Head of caudate nucleus (tissue), 42 donors: Measurements from ENCODE around the gene POU4F2.

Experiments used
- DNase-seq, 42 donors: peaks; one replicate each; pipeline versions ENCODE4 v3.0.0 to v3.0.0-alpha.2; 2020 to 2021; ENCODE audit warnings: mixed read lengths in 7 of 42
- intact Hi-C: fragments of 100-400 bp; cut with DNase I; formaldehyde crosslinking; loops from one replicate; pipeline ENCODE4 v1.15.0; 2022

POU4F2 gene, protein sequence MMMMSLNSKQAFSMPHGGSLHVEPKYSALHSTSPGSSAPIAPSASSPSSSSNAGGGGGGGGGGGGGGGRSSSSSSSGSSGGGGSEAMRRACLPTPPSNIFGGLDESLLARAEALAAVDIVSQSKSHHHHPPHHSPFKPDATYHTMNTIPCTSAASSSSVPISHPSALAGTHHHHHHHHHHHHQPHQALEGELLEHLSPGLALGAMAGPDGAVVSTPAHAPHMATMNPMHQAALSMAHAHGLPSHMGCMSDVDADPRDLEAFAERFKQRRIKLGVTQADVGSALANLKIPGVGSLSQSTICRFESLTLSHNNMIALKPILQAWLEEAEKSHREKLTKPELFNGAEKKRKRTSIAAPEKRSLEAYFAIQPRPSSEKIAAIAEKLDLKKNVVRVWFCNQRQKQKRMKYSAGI

DNA sequence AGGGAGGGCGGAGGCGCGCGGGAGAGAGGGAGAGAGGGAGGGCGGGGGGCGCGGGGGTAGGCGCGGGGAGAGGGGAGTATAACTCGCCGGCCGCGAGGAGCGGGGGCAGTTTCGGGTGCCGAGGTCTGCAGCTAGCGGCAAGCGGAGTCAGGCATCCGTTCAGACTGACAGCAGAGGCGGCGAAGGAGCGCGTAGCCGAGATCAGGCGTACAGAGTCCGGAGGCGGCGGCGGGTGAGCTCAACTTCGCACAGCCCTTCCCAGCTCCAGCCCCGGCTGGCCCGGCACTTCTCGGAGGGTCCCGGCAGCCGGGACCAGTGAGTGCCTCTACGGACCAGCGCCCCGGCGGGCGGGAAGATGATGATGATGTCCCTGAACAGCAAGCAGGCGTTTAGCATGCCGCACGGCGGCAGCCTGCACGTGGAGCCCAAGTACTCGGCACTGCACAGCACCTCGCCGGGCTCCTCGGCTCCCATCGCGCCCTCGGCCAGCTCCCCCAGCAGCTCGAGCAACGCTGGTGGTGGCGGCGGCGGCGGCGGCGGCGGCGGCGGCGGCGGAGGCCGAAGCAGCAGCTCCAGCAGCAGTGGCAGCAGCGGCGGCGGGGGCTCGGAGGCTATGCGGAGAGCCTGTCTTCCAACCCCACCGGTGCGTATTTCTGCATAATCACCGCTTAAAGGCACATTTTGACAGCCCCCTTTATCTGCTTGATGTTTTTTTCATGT lies at the start of gene POU4F2:
Gene POU4F2 (plus strand): TSS at position 108 of the 720 bp plus-strand sequence. CDS start 248 bp downstream, at position 356.
- peak in 36 of 42 donors; percentile 12 to 75 (median 44) for DNase-seq
- intact Hi-C loops, result no loop called here

DNA sequence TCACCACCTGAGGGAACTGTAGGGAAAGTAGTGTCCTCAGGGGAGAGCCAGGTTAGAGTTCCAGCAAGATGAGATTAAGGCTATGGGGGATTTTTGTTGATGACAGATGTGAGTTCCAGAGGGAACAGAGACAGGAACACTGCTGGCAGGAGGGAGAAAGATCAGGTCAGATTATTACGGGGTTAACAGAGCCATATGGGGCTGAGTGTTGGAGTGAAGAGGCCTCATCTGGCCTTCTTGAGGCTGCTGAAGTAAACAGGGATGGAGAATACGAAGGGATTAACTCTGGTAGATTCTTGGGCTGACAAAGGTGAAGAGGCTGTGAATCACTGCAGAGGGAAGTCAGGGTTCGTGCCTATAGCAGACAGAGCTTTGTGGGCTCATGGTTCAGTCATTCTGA lies 47.9 kb upstream of the POU4F2 start:
- intact Hi-C loops, result no loop called here
- DNase-seq, result no peak

DNA sequence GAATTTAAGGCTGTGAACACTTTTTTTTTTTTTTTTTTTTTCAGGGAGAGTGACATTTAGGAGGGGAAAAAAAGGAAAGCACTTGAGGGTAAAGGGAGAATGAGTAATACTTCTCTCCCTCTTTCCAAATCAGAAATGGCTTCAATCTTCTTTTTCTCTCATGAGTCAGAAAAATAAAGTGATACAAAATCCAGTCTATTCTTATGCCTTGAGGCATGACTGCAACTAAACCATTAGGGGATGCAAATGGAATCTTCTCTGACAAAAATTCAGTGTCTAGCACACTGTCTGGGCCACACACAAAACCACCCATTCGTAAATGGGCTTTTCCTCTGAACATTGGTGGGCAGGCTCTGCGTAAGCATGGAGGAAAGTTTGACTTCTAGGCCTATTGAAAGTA lies 46.7 kb upstream of the POU4F2 start:
- intact Hi-C loops, result no loop called here
- no peak for DNase-seq

DNA sequence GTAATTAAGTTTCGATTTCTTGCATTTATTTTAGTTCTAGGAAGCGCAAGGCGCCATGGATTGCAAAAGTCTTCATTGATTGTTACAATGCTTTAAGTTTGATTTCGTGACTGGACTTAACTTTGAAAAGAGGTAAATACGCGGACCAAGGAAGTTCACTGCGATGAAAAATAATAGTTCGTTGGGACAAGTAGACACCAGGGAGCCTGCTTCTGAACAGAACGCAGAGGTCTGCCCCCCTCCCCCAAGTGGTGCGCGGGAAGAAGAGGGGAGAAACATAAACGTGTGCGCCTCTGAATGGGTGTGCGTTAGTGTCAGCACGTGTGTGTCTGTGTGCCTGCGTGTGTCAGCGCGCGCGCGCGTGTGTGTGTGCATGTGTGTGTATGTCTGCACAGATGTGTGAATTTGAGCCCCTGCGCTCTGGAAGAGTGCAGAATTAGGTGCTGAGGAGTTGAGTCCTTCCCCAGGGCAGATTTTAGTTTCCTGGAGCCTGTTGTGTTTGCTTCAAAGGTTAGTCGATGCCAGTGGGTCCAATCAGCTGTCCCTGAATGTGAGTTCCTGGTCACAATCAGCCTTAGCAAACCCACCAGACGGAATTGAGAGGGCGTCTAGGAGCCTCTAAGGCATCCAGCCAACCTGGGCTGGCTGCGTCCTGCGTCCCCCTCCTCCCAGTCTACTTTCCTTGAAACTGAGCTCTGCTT lies 5.8 kb upstream of the POU4F2 start:
- no peak for DNase-seq
- intact Hi-C loops, result no loop called here

DNA sequence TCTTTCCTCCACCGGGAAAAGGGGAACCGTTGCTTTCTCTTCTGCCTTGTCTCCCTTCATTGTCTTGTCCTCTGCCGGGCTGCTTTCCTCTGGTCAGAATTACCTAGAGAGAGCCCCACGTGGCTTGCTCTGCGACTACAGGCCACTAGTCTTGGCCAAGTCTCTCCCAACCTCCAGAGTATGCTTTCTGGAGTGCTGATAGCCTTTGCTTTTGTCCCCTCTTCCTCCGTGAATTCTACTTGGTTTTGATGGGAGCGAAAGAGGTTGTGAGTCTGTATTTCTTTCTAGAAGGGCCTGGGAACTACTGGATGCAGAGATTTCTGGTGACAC lies 5.3 kb upstream of the POU4F2 start:
- intact Hi-C loops, result no loop called here
- DNase-seq, result no peak

DNA sequence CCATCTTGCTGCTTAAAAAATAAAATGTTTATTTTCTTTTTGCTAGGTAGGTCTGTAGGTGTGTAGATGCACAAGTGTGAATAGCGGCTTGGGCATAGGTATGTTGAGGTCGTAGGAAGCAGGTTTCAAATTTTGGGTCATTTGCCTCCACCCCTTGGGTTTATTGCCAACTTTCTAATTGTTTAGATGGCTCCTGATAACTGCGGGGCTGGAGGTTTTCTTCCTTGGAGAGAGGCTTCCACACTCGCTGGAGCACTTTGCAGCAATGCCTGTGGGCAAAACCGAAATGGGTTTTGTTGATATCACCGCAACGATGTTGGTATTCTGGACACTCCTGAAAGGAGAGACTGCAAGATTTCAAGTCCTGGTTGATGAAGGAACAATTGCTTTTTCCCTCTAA lies 3.9 kb upstream of the POU4F2 start:
- intact Hi-C loops, result no loop called here
- no peak for DNase-seq

DNA sequence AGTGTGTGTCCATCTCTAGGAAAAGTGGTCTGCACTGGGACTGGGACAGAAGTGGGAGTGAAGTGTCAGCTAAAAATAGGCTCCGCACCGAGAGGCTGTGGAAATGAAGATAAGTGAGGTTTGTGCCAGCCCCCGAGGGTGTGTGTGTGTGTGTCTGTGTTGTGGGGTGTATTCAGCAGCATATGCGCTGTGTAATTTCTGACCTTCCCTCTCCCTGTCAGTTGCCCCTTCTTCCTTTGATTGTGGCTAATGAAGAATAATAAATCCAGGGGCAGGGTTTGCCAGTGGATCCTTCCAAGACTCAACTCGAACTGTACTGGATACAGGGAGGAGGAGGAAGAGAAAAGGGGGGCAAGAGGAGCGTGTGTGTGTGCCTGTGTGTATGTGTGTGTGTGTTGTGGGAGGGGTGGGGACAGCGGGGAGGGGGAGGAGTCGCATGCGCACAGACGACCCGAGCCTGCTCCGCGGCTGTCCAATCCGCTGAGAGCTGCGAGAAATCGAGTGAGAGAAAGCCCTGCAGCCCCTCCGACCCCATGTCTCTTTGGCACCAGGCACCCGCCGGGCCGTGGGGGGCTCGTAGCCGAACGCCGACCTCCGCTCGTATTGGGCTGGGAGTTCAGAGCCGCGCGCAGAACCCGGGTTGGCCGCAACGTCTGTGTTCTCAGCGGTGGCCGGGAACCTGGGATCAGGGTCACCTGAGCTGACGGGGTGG lies 916 bp upstream of the POU4F2 start:
- intact Hi-C loops, result no loop called here
- no peak for DNase-seq

DNA sequence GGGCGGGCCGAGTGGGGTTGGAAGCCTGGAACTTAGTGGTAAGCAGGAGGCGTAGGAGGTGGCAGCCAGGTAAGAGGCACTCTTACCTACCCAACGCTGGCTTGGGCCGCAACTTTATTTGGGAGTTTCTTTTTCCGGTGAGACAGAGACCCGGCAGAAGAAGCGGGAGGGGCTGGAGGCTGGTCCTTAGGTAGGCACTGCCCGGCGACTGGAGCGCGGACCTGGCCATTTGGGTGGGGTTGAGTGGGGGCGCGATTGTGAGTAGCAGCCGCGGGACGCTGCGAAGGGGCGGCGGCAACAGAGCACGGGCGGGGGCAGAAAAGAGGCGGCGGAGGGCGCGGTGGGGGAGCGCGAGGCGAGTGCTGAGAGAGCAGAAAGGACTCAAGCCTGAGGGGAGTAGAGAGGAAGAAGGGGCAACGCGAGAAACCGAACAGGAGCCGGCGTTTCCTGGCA lies 334 bp upstream of the POU4F2 start:
- no peak for DNase-seq
- intact Hi-C loops, result no loop called here

DNA sequence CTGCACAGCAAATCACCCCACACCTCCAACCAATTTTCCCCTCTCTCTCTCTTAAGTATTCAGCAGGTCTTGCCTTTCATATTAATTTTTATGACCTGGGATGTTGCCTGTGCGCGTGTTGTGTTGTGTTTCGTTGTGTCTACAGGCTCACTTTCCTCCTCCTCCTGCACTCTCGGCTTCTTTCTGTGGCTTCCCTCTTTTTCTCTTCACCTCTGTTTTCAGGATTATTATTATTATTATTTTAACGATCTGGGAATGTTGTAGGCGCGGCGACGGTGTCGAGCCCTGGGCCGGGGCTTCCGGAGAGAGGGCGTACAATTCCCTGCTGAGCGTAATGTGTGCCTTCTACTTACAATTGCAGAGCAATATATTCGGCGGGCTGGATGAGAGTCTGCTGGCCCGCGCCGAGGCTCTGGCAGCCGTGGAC lies 826 bp downstream of the POU4F2 start:
- no peak for DNase-seq
- intact Hi-C loops, result no loop called here

DNA sequence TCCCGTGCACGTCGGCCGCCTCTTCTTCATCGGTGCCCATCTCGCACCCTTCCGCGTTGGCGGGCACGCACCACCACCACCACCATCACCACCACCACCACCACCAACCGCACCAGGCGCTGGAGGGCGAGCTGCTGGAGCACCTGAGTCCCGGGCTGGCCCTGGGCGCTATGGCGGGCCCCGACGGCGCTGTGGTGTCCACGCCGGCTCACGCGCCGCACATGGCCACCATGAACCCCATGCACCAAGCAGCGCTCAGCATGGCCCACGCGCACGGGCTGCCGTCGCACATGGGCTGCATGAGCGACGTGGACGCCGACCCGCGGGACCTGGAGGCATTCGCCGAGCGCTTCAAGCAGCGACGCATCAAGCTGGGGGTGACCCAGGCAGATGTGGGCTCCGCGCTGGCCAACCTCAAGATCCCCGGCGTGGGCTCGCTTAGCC lies 1.4 kb downstream of the POU4F2 start:
- no peak for DNase-seq
- intact Hi-C loops, result no loop called here

DNA sequence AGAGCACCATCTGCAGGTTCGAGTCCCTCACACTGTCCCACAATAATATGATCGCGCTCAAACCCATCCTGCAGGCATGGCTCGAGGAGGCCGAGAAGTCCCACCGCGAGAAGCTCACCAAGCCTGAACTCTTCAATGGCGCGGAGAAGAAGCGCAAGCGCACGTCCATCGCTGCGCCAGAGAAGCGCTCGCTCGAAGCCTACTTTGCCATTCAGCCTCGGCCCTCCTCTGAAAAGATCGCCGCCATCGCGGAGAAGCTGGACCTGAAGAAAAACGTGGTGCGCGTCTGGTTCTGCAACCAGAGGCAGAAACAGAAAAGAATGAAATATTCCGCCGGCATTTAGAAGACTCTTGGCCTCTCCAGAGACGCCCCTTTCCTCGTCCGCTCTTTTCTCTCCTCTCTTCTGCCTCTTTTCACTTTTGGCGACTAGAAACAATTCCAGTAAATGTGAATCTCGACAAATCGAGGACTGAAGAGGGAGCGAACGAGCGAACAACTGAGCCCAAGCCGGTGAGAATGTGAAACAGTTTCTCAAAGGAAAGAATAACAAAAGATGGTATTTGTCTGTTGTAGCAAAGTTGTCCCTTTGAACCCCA lies 1.9 kb downstream of the POU4F2 start:
- DNase-seq, result no peak
- intact Hi-C loops, result no loop called here

DNA sequence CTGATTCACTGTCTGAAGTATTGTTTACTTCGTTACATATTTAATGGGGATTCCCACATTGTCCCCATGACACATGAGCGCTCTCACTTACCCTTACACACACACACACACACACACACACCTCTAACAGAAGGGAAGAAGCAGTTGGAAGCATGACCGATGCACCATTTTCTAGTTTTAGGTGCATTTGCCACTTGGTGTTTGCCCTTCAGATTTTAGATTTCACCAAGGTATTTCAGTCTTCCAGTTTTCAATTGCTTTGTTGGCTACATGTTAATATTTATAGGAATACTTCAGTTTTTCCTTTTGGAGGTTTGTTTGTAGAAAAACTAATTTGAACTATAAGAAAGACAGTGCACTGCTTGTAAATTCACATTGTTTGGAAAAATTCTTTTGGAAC lies 3.1 kb downstream of the POU4F2 start:
- no peak for DNase-seq
- intact Hi-C loops, result no loop called here

DNA sequence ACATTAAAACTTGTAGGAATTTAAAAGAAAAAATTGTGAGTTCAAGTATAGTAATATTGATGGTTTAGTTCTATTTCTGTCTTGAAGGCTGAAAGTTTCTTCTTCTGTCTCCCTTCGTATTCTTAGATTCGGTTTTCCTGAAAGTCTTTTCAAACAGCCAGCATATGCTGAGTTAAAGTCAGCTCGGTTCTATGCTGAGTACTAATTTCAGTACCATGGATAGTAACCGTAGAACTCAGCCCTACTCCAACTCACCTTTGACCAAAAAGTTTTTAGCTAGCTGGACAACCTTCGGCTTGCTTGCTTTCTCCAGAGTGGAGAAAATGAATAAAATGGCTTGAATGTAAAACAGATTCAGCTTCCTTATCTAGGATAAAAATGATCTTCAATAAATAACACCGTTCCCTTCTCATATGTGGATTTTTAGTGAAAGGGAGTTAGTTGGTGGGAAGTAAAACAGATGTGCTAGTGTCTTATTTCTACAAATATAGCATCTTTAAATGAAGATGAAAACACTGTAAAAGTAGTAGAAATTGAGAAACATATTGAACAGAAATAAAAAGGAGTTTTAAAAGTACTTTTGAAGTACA lies 5.2 kb downstream of the POU4F2 start:
- intact Hi-C loops, result no loop called here
- no peak for DNase-seq

DNA sequence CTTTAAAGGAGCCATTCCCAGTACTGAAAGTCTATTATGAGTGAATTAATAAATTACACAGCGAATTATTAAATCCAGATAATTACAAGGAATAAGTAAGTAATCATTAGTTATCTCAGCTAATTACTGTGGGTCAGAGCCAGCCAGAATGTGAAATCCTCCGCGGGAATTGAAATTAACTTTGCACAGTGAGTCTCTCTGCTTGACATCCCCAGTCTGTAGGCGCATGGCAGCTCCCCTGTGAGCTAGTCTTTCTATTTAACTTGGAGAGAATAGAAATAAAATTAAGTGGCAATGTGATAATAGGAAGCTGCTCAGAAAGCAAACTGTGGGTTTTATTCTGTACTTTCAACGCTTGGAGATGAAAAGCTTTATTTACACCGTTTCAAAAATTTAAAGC lies 7.2 kb downstream of the POU4F2 start:
- no peak for DNase-seq
- intact Hi-C loops, result no loop called here

DNA sequence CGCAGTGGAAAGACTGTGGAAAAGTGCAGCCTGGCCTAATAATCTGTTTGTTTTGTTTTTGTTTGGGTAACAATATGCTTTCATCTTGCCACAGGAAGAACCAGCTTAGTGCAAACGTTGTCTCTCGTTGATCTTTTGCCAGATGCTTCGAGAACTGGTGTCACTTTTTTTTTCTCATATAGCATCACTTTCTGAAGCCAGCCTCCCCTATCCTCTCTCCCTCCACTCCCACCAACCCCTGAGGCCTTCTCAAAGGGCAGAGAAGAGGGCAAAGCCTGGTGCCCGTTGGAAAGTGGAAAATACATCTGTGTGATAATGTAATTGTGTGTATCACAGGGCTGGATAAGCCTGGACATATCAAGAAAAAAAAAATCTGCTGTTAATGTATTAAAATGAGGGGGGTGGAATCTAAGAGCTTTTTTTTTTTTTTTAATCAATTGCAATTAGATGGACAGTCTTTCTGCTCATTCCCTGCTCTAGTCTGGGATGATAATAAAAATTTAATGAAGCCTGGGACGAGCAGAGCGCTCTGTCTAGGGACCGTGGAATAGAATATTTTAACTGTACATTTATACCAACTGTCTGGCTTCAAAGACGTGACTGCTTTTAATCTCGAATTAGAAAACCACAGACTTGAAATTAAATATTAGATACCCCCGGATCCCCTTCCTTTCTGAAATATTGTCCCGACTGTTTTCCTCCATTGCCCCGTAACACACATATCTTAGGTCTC lies 8.1 kb downstream of the POU4F2 start:
- no peak for DNase-seq
- intact Hi-C loops, result no loop called here

DNA sequence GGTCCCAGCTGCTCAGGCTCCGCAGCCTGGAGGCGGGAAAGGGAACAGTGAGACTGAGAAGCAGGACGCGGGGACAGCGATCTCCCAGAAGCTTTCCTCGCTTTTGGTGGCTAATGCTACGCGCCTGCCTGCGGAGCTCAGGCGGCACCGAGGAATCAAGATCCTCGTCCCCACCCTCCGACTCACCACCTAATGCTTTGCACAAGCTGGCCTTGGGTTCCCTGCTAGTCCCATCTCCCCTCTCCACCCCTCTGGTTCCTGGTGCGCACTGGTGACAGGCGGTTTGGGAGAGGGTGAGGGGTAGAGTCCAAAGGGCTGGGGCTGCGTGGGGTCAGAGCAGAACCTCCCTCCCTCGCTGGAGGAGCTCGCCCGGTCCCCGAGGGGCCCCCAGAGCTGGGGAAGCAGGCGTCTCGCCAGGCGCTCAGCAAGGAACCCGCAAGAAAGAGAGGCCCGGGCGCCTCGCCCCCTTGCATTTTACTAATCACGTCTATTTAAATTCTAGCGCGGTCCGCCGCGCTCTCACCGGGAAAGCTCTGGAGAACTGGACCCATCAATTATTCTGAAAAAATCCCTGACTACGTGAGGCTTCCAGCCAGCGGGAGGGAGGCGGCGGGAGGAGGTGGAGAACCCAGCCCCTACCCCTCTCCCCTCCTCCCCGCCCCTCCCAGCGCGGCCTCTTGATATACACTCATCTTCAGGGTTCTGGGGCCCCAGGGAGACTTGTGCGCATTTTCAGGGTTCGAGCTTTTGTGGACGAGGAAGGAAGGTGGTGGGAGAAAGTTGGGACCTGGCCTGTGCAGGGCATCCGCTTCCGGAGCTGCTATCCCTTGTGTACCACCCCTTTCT lies 9.1 kb downstream of the POU4F2 start:
- DNase-seq, result no peak
- intact Hi-C loops, result no loop called here

DNA sequence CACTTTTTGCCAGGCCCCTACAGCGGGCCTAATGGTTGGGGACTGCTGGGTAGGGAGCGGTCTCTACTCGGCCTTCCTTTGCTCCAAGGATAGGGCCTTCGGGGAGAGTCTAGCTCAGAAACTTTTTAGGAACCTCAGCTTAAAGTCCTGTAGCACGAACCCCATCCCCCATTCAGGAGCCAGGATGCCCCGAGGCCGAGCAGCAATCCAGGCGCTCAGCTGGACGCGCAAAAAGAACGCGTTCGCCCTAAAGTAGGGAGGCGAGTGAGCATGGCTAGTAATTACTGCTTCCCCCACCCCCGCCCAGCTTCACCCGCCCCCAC lies 9.7 kb downstream of the POU4F2 start:
- DNase-seq, result no peak
- intact Hi-C loops, result no loop called here
